Caco-2 (cell line): ENCODE data around the gene ZNF24. TPM values are rescaled to one million over a fixed set of nuclear protein-coding genes. Genes with fewer than 3 reads are reported as not detected.
A peak's percentile ranks its signal among the peaks of the same experiment; 100 is the strongest.

Source experiments
- BruUV-seq: library from RNA; stranded (reverse); fragments of 400-500 nt; replicated peaks from 2 replicates; lab custom pipeline; 2021; lab: Mats Ljungman, UMichigan
- CTCF ChIA-PET: fragments of 300-600 bp; sonication (Branson Sonifier 250); formaldehyde crosslinking; loops from one replicate; lab custom pipeline; 2022; ENCODE audit warnings: antibody characterized with exemption; lab: Charles Lee
- POLR2A ChIA-PET: fragments of 300-600 bp; sonication (Branson Sonifier 250); formaldehyde crosslinking; loops from one replicate; lab custom pipeline; 2022; ENCODE audit warnings: antibody characterized with exemption; lab: Charles Lee
- DNase-seq, 2 experiments: peaks; one replicate each; pipeline versions ENCODE4 v3.0.0 to v3.0.0-alpha.2; 2020 to 2022
- H3K27me3 ChIP-seq: replicated peaks from 2 replicates; pipeline ENCODE4 v1.6.0; 2011; ENCODE audit warnings: low read length; ENCODE audit not compliant: control insufficient read depth, insufficient read depth
- H3K36me3 ChIP-seq: 2 replicates; pipeline ENCODE4 v1.5.1; 2011; ENCODE audit warnings: low read length; ENCODE audit not compliant: control insufficient read depth, insufficient read depth
- H3K4me1 ChIP-seq: fragments of 250-450 bp; sonication (Bioruptor Pico); 2 replicates; pipeline ENCODE4 v1.5.1; 2020; ENCODE audit warnings: mild to moderate bottlenecking
- H3K4me3 ChIP-seq: 2 replicates; pipeline ENCODE4 v1.5.1; 2011; ENCODE audit warnings: low read depth, mild to moderate bottlenecking, control low read depth, low read length
- H3K9me3 ChIP-seq: fragments of 250-450 bp; sonication (Bioruptor Pico); 2 replicates; pipeline ENCODE4 v1.5.1; 2020; ENCODE audit warnings: mild to moderate bottlenecking, moderate library complexity
- H3K27ac Mint-ChIP-seq: one replicate; pipeline ENCODE4 v1.8.0; 2022; ENCODE audit warnings: mixed read lengths; ENCODE audit not compliant: unreplicated experiment
- H3K27me3 Mint-ChIP-seq: one replicate; pipeline ENCODE4 v1.8.0; 2022; ENCODE audit warnings: mixed read lengths; ENCODE audit not compliant: insufficient read depth, unreplicated experiment
- H3K36me3 Mint-ChIP-seq: one replicate; pipeline ENCODE4 v1.8.0; 2022; ENCODE audit warnings: mild to moderate bottlenecking, mixed read lengths; ENCODE audit not compliant: insufficient read depth, unreplicated experiment
- H3K4me1 Mint-ChIP-seq: one replicate; pipeline ENCODE4 v1.8.0; 2022; ENCODE audit warnings: low read depth, mixed read lengths; ENCODE audit not compliant: unreplicated experiment
- H3K4me3 Mint-ChIP-seq: one replicate; pipeline ENCODE4 v1.8.0; 2022; ENCODE audit warnings: mild to moderate bottlenecking, moderate library complexity, mixed read lengths; ENCODE audit not compliant: unreplicated experiment
- H3K9me3 Mint-ChIP-seq: one replicate; pipeline ENCODE4 v1.8.0; 2022; ENCODE audit warnings: mixed read lengths; ENCODE audit not compliant: unreplicated experiment
- CTCF ChIP-seq, 2 experiments: fragments of 200-600 bp in 1 of 2; IDR thresholded peaks; 1 replicate in 1 of 2; 2 replicates in 1 of 2; pipeline versions ENCODE4 v1.5.1 to v1.8.0; 2011 to 2022; ENCODE audit warnings: antibody characterized with exemption in 1 of 2, control low read depth in 1 of 2, inconsistent platforms in 1 of 2, low read depth in 1 of 2, low read length in 1 of 2, mild to moderate bottlenecking in 1 of 2, moderate library complexity in 1 of 2; ENCODE audit not compliant: insufficient read depth in 1 of 2, severe bottlenecking in 1 of 2, unreplicated experiment in 1 of 2
- intact Hi-C: fragments of 100-400 bp; cut with micrococcal nuclease; formaldehyde crosslinking; loops from one replicate; pipeline ENCODE4 v1.10.0; 2022; ENCODE audit not compliant: unreplicated experiment
- total RNA-seq: library from RNA; stranded (reverse); gene quantifications from 2 replicates; pipeline ENCODE4 v1.2.3, GENCODE V29; 2022

ZNF24 gene
- total RNA-seq, 1 experiment from 2014 or later, result 21.3 TPM

DNA sequence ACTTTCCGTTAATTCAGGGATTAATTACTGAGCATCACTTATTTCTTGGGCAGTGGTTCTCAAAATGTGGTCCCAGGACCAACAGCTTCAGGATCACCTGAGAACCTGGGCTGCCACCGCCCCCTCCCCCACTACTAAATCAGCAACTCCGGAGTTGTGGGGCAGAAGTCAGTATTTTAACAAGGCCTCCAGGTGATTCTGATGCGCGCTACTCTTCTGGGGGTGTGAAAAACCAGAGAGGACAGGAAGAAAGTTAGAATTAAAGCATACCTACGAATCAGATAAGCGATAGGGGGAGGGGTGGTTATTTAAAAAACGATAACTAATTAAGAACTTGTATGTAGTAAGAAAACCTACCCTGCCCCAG is 54.5 kb downstream of the ZNF24 start:
- no peaks in the 10 kb centered on the region for H3K27me3 ChIP-seq
- no peaks in the 10 kb centered on the region for H3K4me1 ChIP-seq
- Mint-ChIP-seq H3K9me3 (no peaks in the 10 kb centered on the region), H3K36me3 (peaks cover 6% of the 10 kb centered on the region), H3K4me3 (peak overlapping the region; percentile 95), H3K27ac (peak overlapping the region; percentile 97), H3K4me1 (peaks cover 6% of the 10 kb centered on the region), H3K27me3 (no peaks in the 10 kb centered on the region)
- H3K9me3 ChIP-seq, result no peaks in the 10 kb centered on the region
- H3K36me3 ChIP-seq, result no peaks in the 10 kb centered on the region
- TSS peak; percentile 76 for BruUV-seq
- POLR2A ChIA-PET, result interaction anchor here (0.6 to 2.0 kb wide), 3 partner anchors 12 to 49 kb away, joined by 3 to 23 read pairs (median 4); partner anchors contain the start of gene ZNF397
- peak in 1 of 2 experiments; percentile 13 for DNase-seq
- no peak for TF ChIP-seq CTCF (IDR thresholded peaks at IDR 0.05; ENCODE audit: insufficient read depth in 1 of 2, low read depth in 1 of 2, low read length in 1 of 2, severe bottlenecking in 1 of 2, unreplicated experiment in 1 of 2)
- CTCF ChIA-PET, result interaction anchor here (1.0 to 1.8 kb wide), 2 partner anchors 22 to 501 kb away, joined by 3 to 7 read pairs; no protein-coding TSS in a partner anchor
- intact Hi-C loops, result loop anchor here (1.0 to 2.0 kb wide), 3 partner anchors 21 to 55 kb away; partner anchors contain the start of genes ZNF24 and ZNF397
- H3K4me3 ChIP-seq, result peak overlapping the region; percentile 47

DNA sequence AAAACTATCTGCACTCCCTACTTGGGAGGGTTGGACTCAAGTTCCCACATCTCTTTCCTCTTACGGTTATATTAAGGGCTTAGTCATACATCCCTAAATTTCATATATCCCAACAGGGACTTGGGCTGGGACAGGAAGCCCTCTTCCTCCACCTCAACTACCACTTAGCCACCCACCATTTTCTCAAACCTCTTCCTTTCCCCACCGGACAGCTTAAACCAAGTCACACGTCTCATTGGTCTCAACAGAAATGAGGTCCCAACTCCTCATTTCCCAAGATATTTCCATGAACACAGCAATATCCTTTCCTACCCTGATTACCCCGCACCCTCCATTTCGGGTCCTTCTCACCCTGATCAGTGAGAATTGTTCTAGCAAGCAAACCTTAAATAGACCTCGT is 54.9 kb downstream of the ZNF24 start:
- H3K27ac Mint-ChIP-seq, result peak overlapping the region; percentile 97
- POLR2A ChIA-PET, result interaction anchor here (1.0 to 2.0 kb wide), 2 partner anchors 21 to 48 kb away, joined by 3 to 23 read pairs; partner anchors contain the start of gene ZNF397
- peak overlapping the region; percentile 47 for H3K4me3 ChIP-seq
- BruUV-seq, result no TSS peak
- no peaks in the 10 kb centered on the region for H3K27me3 Mint-ChIP-seq
- intact Hi-C loops, result no loop called here
- no peaks in the 10 kb centered on the region for H3K4me1 ChIP-seq
- CTCF ChIA-PET, result interaction anchor here (1.0 to 1.8 kb wide), 2 partner anchors 22 to 501 kb away, joined by 3 to 7 read pairs; no protein-coding TSS in a partner anchor
- no peaks in the 10 kb centered on the region for H3K27me3 ChIP-seq
- H3K36me3 ChIP-seq, result peaks cover 1% of the 10 kb centered on the region; the same call in 1 of the 2 replicates
- peak overlapping the region; percentile 95 for H3K4me3 Mint-ChIP-seq
- TF ChIP-seq CTCF (IDR thresholded peaks at IDR 0.05; ENCODE audit: insufficient read depth in 1 of 2, low read depth in 1 of 2, low read length in 1 of 2, severe bottlenecking in 1 of 2, unreplicated experiment in 1 of 2), result no peak
- no peak for DNase-seq
- no peaks in the 10 kb centered on the region for H3K9me3 Mint-ChIP-seq
- H3K4me1 Mint-ChIP-seq, result peaks cover 6% of the 10 kb centered on the region
- peaks cover 6% of the 10 kb centered on the region for H3K36me3 Mint-ChIP-seq
- no peaks in the 10 kb centered on the region for H3K9me3 ChIP-seq

DNA sequence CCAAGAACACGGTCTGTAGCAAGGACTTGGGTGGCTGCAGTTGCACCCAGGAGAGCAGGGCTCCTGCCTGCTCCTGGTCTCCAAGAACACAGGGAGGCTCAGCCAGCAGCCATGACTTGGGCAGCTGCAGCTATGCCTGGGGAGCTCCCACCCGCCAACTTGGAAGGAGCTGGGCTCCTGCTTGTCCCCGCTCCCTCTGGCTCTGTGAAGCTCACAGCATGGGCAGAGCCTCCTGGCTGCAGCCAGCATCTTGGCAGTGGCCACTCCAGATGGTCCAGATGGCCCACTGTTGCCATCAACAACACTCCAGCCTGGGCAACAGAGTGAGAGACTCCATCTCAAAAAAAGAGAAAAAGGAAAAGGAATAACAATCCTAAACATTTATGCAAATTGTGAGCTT is 59.4 kb downstream of the ZNF24 start:
- no peak overlapping the region for H3K4me3 ChIP-seq
- CTCF ChIA-PET, result no interaction called here
- no peaks in the 10 kb centered on the region for H3K9me3 Mint-ChIP-seq

More for the DNA sequence above, 59.4 kb downstream of the ZNF24 start:
- Mint-ChIP-seq H3K36me3 (peaks cover 6% of the 10 kb centered on the region), H3K4me1 (peaks cover 6% of the 10 kb centered on the region), H3K27me3 (no peaks in the 10 kb centered on the region), H3K4me3 (no peak overlapping the region), H3K27ac (no peak overlapping the region)
- Histone ChIP-seq H3K9me3 (no peaks in the 10 kb centered on the region), H3K4me1 (no peaks in the 10 kb centered on the region), H3K36me3 (peaks cover 1% of the 10 kb centered on the region; the same call in 1 of the 2 replicates), H3K27me3 (no peaks in the 10 kb centered on the region)
- DNase-seq, result no peak
- no TSS peak for BruUV-seq
- no peak for TF ChIP-seq CTCF (IDR thresholded peaks at IDR 0.05; ENCODE audit: insufficient read depth in 1 of 2, low read depth in 1 of 2, low read length in 1 of 2, severe bottlenecking in 1 of 2, unreplicated experiment in 1 of 2)
- POLR2A ChIA-PET, result no interaction called here
- intact Hi-C loops, result no loop called here
